ENCODE results near the gene ANKHD1.

The ANKHD1 gene

GRCh38 chr5:140393738-140394137, 7.9 kb upstream of the ANKHD1 start:
- no peaks in the 10 kb centered on the region for H3K36me3 ChIP-seq (ENCODE audit: control insufficient read depth, insufficient read depth, low read length)
- no peak overlapping the region for H3K4me3 ChIP-seq (replicated peaks; ENCODE audit: low read depth, low read length)
- TF ChIP-seq, protein P1, sequence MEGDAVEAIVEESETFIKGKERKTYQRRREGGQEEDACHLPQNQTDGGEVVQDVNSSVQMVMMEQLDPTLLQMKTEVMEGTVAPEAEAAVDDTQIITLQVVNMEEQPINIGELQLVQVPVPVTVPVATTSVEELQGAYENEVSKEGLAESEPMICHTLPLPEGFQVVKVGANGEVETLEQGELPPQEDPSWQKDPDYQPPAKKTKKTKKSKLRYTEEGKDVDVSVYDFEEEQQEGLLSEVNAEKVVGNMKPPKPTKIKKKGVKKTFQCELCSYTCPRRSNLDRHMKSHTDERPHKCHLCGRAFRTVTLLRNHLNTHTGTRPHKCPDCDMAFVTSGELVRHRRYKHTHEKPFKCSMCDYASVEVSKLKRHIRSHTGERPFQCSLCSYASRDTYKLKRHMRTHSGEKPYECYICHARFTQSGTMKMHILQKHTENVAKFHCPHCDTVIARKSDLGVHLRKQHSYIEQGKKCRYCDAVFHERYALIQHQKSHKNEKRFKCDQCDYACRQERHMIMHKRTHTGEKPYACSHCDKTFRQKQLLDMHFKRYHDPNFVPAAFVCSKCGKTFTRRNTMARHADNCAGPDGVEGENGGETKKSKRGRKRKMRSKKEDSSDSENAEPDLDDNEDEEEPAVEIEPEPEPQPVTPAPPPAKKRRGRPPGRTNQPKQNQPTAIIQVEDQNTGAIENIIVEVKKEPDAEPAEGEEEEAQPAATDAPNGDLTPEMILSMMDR (IDR thresholded peaks at IDR 0.05; ENCODE audit: insufficient read depth, low read length, poor library complexity, severe bottlenecking): no peak
- no peaks in the 10 kb centered on the region for H3K27me3 ChIP-seq (replicated peaks; ENCODE audit: control insufficient read depth, insufficient read depth, low read length)
- DNase-seq (ENCODE audit: extremely low read depth, insufficient read length): no peak

DNA sequence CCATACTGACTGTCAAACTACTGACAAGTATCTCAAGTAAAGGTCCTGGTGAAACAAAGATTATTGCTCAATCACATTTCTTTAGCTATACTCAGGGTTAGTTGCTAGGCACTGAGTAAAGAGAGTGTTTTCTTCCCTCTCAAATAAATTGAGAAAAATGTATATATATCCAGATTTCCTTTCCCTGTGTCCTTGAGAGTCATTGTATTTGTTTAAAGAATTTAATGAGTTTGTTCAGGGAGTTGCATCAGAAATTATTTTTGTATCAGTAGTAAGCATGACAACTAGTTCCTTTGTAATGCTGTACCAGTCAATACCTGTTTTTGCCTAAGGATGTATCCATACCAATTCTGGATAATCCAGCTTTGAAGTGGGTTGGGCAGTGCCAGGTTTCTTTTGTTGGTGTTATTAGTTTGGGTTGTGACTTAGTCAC, 3.2 kb upstream of the ANKHD1 start:
- no peaks in the 10 kb centered on the region for H3K36me3 ChIP-seq (ENCODE audit: control insufficient read depth, insufficient read depth, low read length)
- no peaks in the 10 kb centered on the region for H3K27me3 ChIP-seq (replicated peaks; ENCODE audit: control insufficient read depth, insufficient read depth, low read length)
- no peak overlapping the region for H3K4me3 ChIP-seq (replicated peaks; ENCODE audit: low read depth, low read length)
- no peak for DNase-seq (ENCODE audit: extremely low read depth, insufficient read length)
- TF ChIP-seq, protein P1 (IDR thresholded peaks at IDR 0.05; ENCODE audit: insufficient read depth, low read length, poor library complexity, severe bottlenecking): no peak

DNA sequence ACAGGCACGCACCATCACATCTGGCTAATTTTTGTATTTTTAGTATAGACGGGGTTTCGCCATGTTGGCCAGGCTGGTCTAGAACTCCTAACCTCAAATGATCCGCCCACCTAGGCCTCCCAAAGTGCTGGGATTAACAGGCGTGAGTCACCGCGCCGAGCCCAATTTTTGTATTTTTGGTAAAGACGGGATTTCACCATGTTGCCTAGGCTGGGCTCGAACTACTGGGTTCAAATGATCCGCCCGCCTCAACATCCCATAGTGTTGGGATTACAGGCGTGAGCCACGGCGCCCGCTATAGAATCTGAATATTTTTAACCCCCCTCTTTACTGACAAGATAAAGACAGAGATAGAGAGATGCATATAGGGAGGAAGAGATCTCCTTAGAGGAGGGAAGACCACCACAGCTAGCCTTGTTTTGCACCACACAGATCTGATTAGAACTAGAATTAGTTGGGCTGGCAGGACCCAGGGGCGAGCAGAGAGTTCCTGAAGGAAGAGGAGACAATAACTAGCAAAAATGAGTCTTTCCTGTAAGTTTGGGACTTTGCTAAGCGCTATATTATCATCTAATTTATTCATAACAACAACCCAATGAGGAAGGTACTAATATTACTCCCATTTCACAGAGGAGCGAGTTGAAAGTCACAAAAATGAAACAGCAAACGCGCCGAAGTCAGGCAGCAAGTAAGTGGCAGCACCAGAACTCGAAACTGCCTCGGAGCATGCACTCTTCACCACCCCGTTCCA, 1.5 kb upstream of the ANKHD1 start:
- no peak for DNase-seq (ENCODE audit: extremely low read depth, insufficient read length)
- Histone ChIP-seq H3K4me3 (replicated peaks; ENCODE audit: low read depth, low read length) (peak overlapping the region; percentile 73), H3K27me3 (replicated peaks; ENCODE audit: control insufficient read depth, insufficient read depth, low read length) (no peaks in the 10 kb centered on the region), H3K36me3 (ENCODE audit: control insufficient read depth, insufficient read depth, low read length) (no peaks in the 10 kb centered on the region)
- TF ChIP-seq, protein P1 (IDR thresholded peaks at IDR 0.05; ENCODE audit: insufficient read depth, low read length, poor library complexity, severe bottlenecking): no peak

DNA sequence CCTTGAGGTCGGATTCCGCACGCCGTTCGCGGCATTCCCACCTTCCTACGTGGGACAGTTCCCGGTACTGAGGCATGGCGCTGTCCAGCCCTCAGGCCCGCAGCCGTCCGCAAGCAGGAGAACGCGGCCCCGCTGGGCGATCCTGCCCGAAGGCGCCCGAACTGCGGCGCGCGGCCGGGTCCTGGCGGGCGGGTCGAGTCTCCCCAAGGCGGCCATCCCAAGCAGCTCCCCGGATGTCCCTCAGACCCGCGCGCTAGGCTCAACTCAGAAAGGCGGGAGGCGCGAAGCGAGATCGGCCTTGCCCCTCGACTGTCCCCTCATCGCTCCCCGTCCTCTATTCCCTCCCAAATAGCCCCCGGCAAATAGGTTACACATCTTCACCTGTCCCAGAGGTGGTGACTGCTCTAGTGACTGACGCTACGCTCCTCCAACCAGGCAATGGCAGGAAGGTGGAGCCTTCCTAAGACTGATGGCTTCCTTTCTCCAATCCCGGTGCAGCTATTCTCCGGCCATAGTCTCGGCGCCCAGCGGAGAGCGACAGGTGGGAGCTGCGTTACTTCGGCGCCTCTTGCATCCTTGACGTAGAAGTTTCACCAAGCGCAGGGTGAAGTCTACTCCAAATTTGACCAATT, 787 bp upstream of the ANKHD1 start:
- Histone ChIP-seq H3K27me3 (replicated peaks; ENCODE audit: control insufficient read depth, insufficient read depth, low read length) (no peaks in the 10 kb centered on the region), H3K36me3 (ENCODE audit: control insufficient read depth, insufficient read depth, low read length) (no peaks in the 10 kb centered on the region), H3K4me3 (replicated peaks; ENCODE audit: low read depth, low read length) (peak overlapping the region; percentile 73)
- TF ChIP-seq, protein P1 (IDR thresholded peaks at IDR 0.05; ENCODE audit: insufficient read depth, low read length, poor library complexity, severe bottlenecking): no peak
- DNase-seq (ENCODE audit: extremely low read depth, insufficient read length): peak; percentile 92

- Histone ChIP-seq H3K36me3 (ENCODE audit: control insufficient read depth, insufficient read depth, low read length) (peaks cover 3% of the 10 kb centered on the region), H3K4me3 (replicated peaks; ENCODE audit: low read depth, low read length) (peak overlapping the region; percentile 98), H3K27me3 (replicated peaks; ENCODE audit: control insufficient read depth, insufficient read depth, low read length) (no peaks in the 10 kb centered on the region)
- DNase-seq (ENCODE audit: extremely low read depth, insufficient read length): peak; percentile 69
- TF ChIP-seq, protein P1 (IDR thresholded peaks at IDR 0.05; ENCODE audit: insufficient read depth, low read length, poor library complexity, severe bottlenecking): no peak
Measured at GRCh38 chr5:140402258-140403074, 833 bp downstream of the ANKHD1 start.

Measured in GM06990 (cell line).